Fibroblast of the aortic adventitia (primary cell): ENCODE results near the gene CPSF3. TPM values are rescaled to one million over a fixed set of nuclear protein-coding genes. Genes with fewer than 3 reads are reported as not detected.

Source experiments
- DNase-seq: peaks from one replicate; pipeline ENCODE4 v3.0.0-alpha.2; 2010; ENCODE audit warnings: low read depth
- H3K4me3 ChIP-seq: 2 replicates; pipeline ENCODE4 v1.5.1; 2011; ENCODE audit warnings: low read depth, mild to moderate bottlenecking, control low read depth, low read length, moderate library complexity
- total RNA-seq: library from RNA; depleted of rRNA; stranded (reverse); fragments of >200 nt; gene quantifications from 2 replicates; pipeline ENCODE4 v1.2.3, GENCODE V29; 2012; ENCODE audit warnings: low replicate concordance
- TF ChIP-seq, protein P1 (sequence below): IDR thresholded peaks from 2 replicates; pipeline ENCODE4 v1.5.1; 2011; ENCODE audit warnings: mild to moderate bottlenecking, low read length, control low read depth, inconsistent platforms; ENCODE audit not compliant: insufficient read depth

The CPSF3 gene
- total RNA-seq, 1 donor, result 62.2 TPM

GRCh38 chr2:9474361-9475057 lies 51.1 kb downstream of the CPSF3 start, which contains the start of gene IAH1:
TSS of gene IAH1 (plus strand) at chr2:9474551. CDS start at chr2:9474567, 16 bp downstream.
- peak within 1 kb of the TSS; percentile 74 for H3K4me3 ChIP-seq
- DNase-seq, result peak; percentile 30
- TF ChIP-seq, protein P1, sequence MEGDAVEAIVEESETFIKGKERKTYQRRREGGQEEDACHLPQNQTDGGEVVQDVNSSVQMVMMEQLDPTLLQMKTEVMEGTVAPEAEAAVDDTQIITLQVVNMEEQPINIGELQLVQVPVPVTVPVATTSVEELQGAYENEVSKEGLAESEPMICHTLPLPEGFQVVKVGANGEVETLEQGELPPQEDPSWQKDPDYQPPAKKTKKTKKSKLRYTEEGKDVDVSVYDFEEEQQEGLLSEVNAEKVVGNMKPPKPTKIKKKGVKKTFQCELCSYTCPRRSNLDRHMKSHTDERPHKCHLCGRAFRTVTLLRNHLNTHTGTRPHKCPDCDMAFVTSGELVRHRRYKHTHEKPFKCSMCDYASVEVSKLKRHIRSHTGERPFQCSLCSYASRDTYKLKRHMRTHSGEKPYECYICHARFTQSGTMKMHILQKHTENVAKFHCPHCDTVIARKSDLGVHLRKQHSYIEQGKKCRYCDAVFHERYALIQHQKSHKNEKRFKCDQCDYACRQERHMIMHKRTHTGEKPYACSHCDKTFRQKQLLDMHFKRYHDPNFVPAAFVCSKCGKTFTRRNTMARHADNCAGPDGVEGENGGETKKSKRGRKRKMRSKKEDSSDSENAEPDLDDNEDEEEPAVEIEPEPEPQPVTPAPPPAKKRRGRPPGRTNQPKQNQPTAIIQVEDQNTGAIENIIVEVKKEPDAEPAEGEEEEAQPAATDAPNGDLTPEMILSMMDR, result no peak

DNA sequence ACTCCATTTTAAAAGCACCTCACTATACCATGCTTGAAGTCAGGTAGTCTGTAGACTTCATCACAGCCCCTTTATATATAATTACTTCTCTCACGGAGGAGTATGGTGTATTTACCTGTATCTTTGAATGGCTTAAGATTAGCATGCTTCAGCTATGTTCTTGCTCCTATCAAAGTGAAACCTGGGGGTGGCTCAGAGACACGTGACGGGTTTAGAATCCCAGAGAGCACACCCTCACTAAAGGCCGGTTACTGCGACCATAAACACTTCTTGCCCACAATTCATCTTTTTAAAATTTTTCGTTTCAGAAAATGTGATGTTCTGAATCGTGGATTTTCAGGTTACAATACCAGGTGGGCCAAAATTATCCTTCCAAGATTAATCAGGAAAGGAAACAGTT lies 54.5 kb downstream of the CPSF3 start:
- no peak overlapping the region for H3K4me3 ChIP-seq
- no peak for DNase-seq
- TF ChIP-seq, protein P1, result no peak

DNA sequence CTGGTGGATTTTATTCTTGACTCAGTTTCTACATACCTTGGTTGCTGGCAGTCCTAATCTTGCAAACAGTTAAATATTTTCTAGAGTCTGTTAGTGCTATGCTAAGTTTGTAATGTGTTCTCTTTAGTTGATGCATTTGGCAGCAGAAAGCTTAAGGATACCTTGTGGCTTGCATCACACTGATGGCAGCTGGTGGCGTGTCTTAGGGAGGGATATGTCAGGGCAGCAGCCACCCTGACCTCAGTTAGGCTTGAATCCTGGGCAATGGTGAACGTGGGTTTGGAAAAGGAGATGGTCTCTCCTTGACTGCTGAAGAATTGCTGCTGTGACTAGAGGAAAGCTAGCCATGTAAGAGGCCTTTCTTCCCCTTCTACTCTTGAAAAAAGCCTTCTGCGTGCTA lies 55.1 kb downstream of the CPSF3 start:
- H3K4me3 ChIP-seq, result no peak overlapping the region
- TF ChIP-seq, protein P1, result no peak
- no peak for DNase-seq

DNA sequence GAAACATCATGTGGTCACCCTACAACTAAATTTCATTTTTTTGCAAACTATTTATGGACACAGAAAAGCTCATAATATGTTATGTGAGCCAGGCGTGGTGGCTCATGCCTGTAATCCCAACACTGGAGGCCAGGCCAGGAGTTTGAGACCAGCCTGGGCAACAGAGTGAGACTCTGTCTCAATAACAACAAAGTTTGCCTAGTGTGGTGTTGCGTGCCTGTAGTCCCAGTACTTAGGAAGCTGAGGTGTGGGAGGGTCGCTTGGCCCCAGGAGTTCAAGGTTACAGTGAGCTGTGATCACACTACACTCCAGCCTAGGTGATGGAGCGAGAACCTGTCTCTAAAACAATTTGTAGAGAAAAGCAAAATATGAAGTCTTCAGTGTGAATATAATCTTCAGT lies 56.7 kb downstream of the CPSF3 start:
- H3K4me3 ChIP-seq, result no peak overlapping the region
- DNase-seq, result no peak
- TF ChIP-seq, protein P1, result no peak

DNA sequence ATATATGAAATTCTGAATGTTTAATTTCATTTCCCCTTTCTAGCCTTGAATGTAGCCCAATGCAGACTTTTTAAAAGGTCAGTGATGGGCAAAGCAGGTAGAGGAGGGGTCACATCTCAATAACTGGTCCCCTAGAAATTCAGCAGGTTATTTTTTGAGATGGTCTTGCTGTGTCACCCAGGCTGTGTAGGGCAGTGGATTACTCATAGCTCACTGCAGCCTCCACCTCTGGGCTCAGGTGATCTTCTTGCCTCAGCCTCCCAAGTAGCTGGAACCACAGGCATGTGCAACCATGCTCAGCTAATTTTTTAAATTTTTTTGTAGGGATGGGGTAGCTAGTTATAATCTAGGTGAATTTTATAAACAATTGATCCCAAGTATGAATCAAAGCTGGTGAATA lies 59.7 kb downstream of the CPSF3 start:
- DNase-seq, result no peak
- TF ChIP-seq, protein P1, result no peak
- no peak overlapping the region for H3K4me3 ChIP-seq

DNA sequence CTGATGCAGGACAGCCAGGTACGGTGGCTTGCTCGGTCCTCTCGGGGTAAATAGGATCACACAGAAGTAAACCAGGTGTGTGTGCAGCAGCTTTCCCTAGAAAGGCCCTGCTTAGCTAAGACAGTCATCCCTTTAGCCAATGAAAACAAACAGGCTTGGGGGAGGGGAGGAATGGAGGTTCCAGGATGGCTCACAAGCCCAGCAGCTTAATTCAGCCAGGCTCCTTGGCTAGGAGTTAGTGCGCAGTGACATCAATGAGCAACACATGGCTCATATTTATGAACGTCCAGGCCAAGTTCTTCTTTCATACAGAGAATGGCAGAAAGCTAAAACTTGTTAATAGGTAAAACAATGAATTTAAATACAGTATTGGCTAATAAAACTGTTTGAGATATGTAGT lies 61.1 kb downstream of the CPSF3 start:
- TF ChIP-seq, protein P1, result no peak
- H3K4me3 ChIP-seq, result no peak overlapping the region
- DNase-seq, result peak; percentile 79
